IPS-15b (cell line): ENCODE results near the gene DSG4.

Source experiments
- H3K27me3 ChIP-seq: one replicate; pipeline ENCODE4 v1.6.1; 2013; ENCODE audit warnings: low read length; ENCODE audit not compliant: control insufficient read depth, insufficient read depth
- H3K36me3 ChIP-seq: one replicate; pipeline ENCODE4 v1.6.1; 2013; ENCODE audit warnings: low read length; ENCODE audit not compliant: control insufficient read depth, insufficient read depth
- H3K4me1 ChIP-seq: one replicate; pipeline ENCODE4 v1.6.1; 2013; ENCODE audit warnings: mild to moderate bottlenecking, low read length; ENCODE audit not compliant: control insufficient read depth, insufficient read depth
- H3K4me3 ChIP-seq: one replicate; pipeline ENCODE4 v1.5.1; 2013; ENCODE audit warnings: low read depth, low read length
- H3K9ac ChIP-seq: one replicate; pipeline ENCODE4 v1.6.1; 2013; ENCODE audit warnings: low read depth, mild to moderate bottlenecking, low read length
- H3K9me3 ChIP-seq: one replicate; pipeline ENCODE4 v1.6.1; 2013; ENCODE audit warnings: mild to moderate bottlenecking, low read length; ENCODE audit not compliant: control insufficient read depth, insufficient read depth

DSG4 gene

GRCh38 chr18:31451625-31452024 lies 75.0 kb downstream of the DSG4 start:
- H3K4me3 ChIP-seq = no peak overlapping the region
- H3K9me3 ChIP-seq = no peaks in the 10 kb centered on the region
- H3K9ac ChIP-seq = no peak overlapping the region
- H3K36me3 ChIP-seq = no peaks in the 10 kb centered on the region
- no peaks in the 10 kb centered on the region for H3K4me1 ChIP-seq
- no peaks in the 10 kb centered on the region for H3K27me3 ChIP-seq

- no peaks in the 10 kb centered on the region for H3K27me3 ChIP-seq
- no peaks in the 10 kb centered on the region for H3K9me3 ChIP-seq
- H3K9ac ChIP-seq = no peak overlapping the region
- H3K4me3 ChIP-seq = no peak overlapping the region
- H3K36me3 ChIP-seq = no peaks in the 10 kb centered on the region
- H3K4me1 ChIP-seq = no peaks in the 10 kb centered on the region
Measured at GRCh38 chr18:31454066-31454708, 77.6 kb downstream of the DSG4 start.
